HCT116 (cell line): ENCODE results near the gene GPR78. TPM values are rescaled to one million over a fixed set of nuclear protein-coding genes. Genes with fewer than 3 reads are reported as not detected.

Experiments
- ATAC-seq: fragments of 200-7000 bp; cut with Tn5 transposase; 2 replicates; pipeline ENCODE4 v1.9.1; 2020; ENCODE audit warnings: mild to moderate bottlenecking, moderate library complexity
- BruUV-seq: library from RNA; stranded (reverse); fragments of 400-500 nt; replicated peaks from 2 replicates; lab custom pipeline; 2021; lab: Mats Ljungman, UMichigan
- CTCF ChIA-PET: fragments of 300-600 bp; sonication (Branson Sonifier 250); formaldehyde crosslinking; loops from one replicate; lab custom pipeline; 2021; ENCODE audit warnings: antibody characterized with exemption; lab: Charles Lee
- POLR2A ChIA-PET: fragments of 300-600, 350-600 bp; sonication (Branson Sonifier 250); formaldehyde crosslinking; loops from one replicate; lab custom pipeline; 2021; ENCODE audit warnings: antibody characterized with exemption; lab: Charles Lee
- RAD21 ChIA-PET, 2 experiments: fragments of 300-600 bp; sonication (Branson Sonifier 250); formaldehyde crosslinking; loops; one replicate each; lab custom pipeline; 2023; ENCODE audit warnings: low total read pairs in 2 of 2; ENCODE audit not compliant: uncharacterized antibody in 2 of 2, unreplicated experiment in 2 of 2, low non-redundant PET in 1 of 2; lab: Charles Lee
- DNase-seq: peaks from one replicate; pipeline ENCODE4 v3.0.0-alpha.2; 2010; ENCODE audit warnings: low read depth, low spot score
- H2AFZ ChIP-seq: fragments of 200-600 bp; shearing (Covaris generic), sonication (generic); 2 replicates; pipeline ENCODE4 v1.6.1; 2017; ENCODE audit warnings: low read depth, mixed run types, mixed read lengths, antibody characterized with exemption, low read length; ENCODE audit not compliant: poor library complexity, severe bottlenecking
- H3K27ac ChIP-seq: 2 replicates; pipeline ENCODE4 v1.5.1; 2012; ENCODE audit warnings: low read depth, low read length
- H3K27me3 ChIP-seq: fragments of 200-600 bp; sonication (generic); 2 replicates; pipeline ENCODE4 v1.6.1; 2016; ENCODE audit warnings: mixed run types, low read length, mixed read lengths; ENCODE audit not compliant: insufficient read depth
- H3K36me3 ChIP-seq, 2 experiments: fragments of 200-500 bp in 1 of 2; fragments of 200-600 bp in 1 of 2; sonication (Bioruptor generic) in 1 of 2; sonication (generic) in 1 of 2; 2 replicates each; pipeline versions ENCODE4 v1.5.1 to v1.6.1; 2014 to 2016; ENCODE audit warnings: low read length in 2 of 2, inconsistent platforms in 1 of 2, mixed read lengths in 1 of 2, mixed run types in 1 of 2; ENCODE audit not compliant: insufficient read depth in 2 of 2, control insufficient read depth in 1 of 2
- H3K4me1 ChIP-seq, 2 experiments: fragments of 200-600 bp in 1 of 2; sonication (generic) in 1 of 2; 2 replicates each; pipeline versions ENCODE4 v1.5.1 to v1.6.1; 2012 to 2017; ENCODE audit warnings: low read length in 2 of 2, inconsistent platforms in 1 of 2, mild to moderate bottlenecking in 1 of 2, mixed read lengths in 1 of 2, mixed run types in 1 of 2, moderate library complexity in 1 of 2; ENCODE audit not compliant: insufficient read depth in 2 of 2, control insufficient read depth in 1 of 2
- H3K4me2 ChIP-seq: fragments of 200-600 bp; sonication (generic); 2 replicates; pipeline ENCODE4 v1.6.1; 2017; ENCODE audit warnings: mixed run types, low read length, mixed read lengths
- H3K4me3 ChIP-seq, 2 experiments: fragments of 200-600 bp in 1 of 2; sonication (generic) in 1 of 2; replicated peaks in 1 of 2; 2 replicates each; pipeline ENCODE4 v1.5.1; 2011 to 2016; ENCODE audit warnings: low read length in 2 of 2, control low read depth in 1 of 2, low read depth in 1 of 2, mild to moderate bottlenecking in 1 of 2, mixed read lengths in 1 of 2, mixed run types in 1 of 2
- H3K79me2 ChIP-seq: fragments of 200-600 bp; sonication (generic); 2 replicates; pipeline ENCODE4 v1.6.1; 2017; ENCODE audit warnings: mild to moderate bottlenecking, mixed run types, low read length, moderate library complexity, mixed read lengths; ENCODE audit not compliant: insufficient read depth
- H3K9ac ChIP-seq: fragments of 200-600 bp; sonication (generic); 2 replicates; pipeline ENCODE4 v1.6.1; 2016; ENCODE audit warnings: low read length, mixed read lengths
- H3K9me2 ChIP-seq: fragments of 200-600 bp; sonication (generic), shearing (Covaris generic); 2 replicates; pipeline ENCODE4 v1.6.1; 2017; ENCODE audit warnings: mixed run types, mild to moderate bottlenecking, moderate library complexity; ENCODE audit not compliant: insufficient read depth
- H3K9me3 ChIP-seq, 2 experiments: fragments of 200-500 bp in 1 of 2; fragments of 200-600 bp in 1 of 2; sonication (Bioruptor generic) in 1 of 2; sonication (generic) in 1 of 2; 2 replicates each; pipeline ENCODE4 v1.6.1; 2014 to 2017; ENCODE audit warnings: low read length in 2 of 2, mixed read lengths in 2 of 2, inconsistent platforms in 1 of 2, low read depth in 1 of 2, mild to moderate bottlenecking in 1 of 2, mixed run types in 1 of 2, moderate library complexity in 1 of 2; ENCODE audit not compliant: control insufficient read depth in 1 of 2, insufficient read depth in 1 of 2
- H4K20me1 ChIP-seq: fragments of 200-600 bp; sonication (generic), shearing (Covaris generic); 2 replicates; pipeline ENCODE4 v1.6.1; 2017; ENCODE audit warnings: mixed run types, mild to moderate bottlenecking, moderate library complexity; ENCODE audit not compliant: insufficient read depth
- CBX3 ChIP-seq: IDR thresholded peaks from 2 replicates; pipeline ENCODE4 v1.6.1; 2012; ENCODE audit warnings: low read depth
- CEBPB ChIP-seq: IDR thresholded peaks from 2 replicates; pipeline ENCODE4 v1.6.1; 2012; ENCODE audit warnings: low read depth
- ELF1 ChIP-seq: IDR thresholded peaks from 2 replicates; pipeline ENCODE4 v1.6.1; 2012; ENCODE audit warnings: low read depth, borderline replicate concordance
- EZH2 ChIP-seq: fragments of 200-600 bp; sonication (generic); IDR thresholded peaks from 2 replicates; pipeline ENCODE4 v1.6.1; 2017; ENCODE audit warnings: antibody characterized with exemption, mixed run types
- EZH2phosphoT487 ChIP-seq: fragments of 200-600 bp; IDR thresholded peaks from 2 replicates; pipeline ENCODE4 v1.6.1; 2018; ENCODE audit warnings: antibody characterized with exemption, borderline replicate concordance
- FOSL1 ChIP-seq: IDR thresholded peaks from 2 replicates; pipeline ENCODE4 v1.6.1; 2012; ENCODE audit warnings: low read depth
- JUND ChIP-seq: IDR thresholded peaks from 2 replicates; pipeline ENCODE4 v1.6.1; 2012
- POLR2A ChIP-seq: IDR thresholded peaks from 2 replicates; pipeline ENCODE4 v1.7.0; 2011; ENCODE audit warnings: borderline replicate concordance; ENCODE audit not compliant: insufficient read depth, insufficient read length; ENCODE audit errors: extremely low read depth
- POLR2AphosphoS5 ChIP-seq: IDR thresholded peaks from 2 replicates; pipeline ENCODE4 v1.6.1; 2011; ENCODE audit warnings: mild to moderate bottlenecking, low read depth, low read length, moderate library complexity
- SP1 ChIP-seq: IDR thresholded peaks from 2 replicates; pipeline ENCODE4 v1.6.1; 2012; ENCODE audit warnings: low read depth
- YY1 ChIP-seq: IDR thresholded peaks from 2 replicates; pipeline ENCODE4 v1.6.1; 2011; ENCODE audit warnings: low read length, low read depth, moderate library complexity, mild to moderate bottlenecking; ENCODE audit not compliant: insufficient replicate concordance; ENCODE audit errors: extremely low read depth
- ZFX ChIP-seq: fragments of 450-650 bp; IDR thresholded peaks from 2 replicates; pipeline ENCODE4 v1.6.1; 2017
- ZNF274 ChIP-seq: fragments of 200-500 bp; sonication (Bioruptor generic); IDR thresholded peaks from 2 replicates; pipeline ENCODE4 v1.6.1; 2014; ENCODE audit warnings: mild to moderate bottlenecking, low read depth, low read length, inconsistent platforms
- intact Hi-C: fragments of 100-400 bp; cut with micrococcal nuclease; formaldehyde crosslinking; loops from 2 replicates; pipeline ENCODE4 v1.10.0; 2022
- total RNA-seq: library from RNA; stranded (reverse); gene quantifications from one replicate; pipeline ENCODE4 v1.2.1, GENCODE V29; 2021; ENCODE audit not compliant: unreplicated experiment
- TF ChIP-seq, protein P1 (sequence below): IDR thresholded peaks from 2 replicates; pipeline ENCODE4 v1.6.1; 2012
- TF ChIP-seq, protein P2 (sequence below): IDR thresholded peaks from 2 replicates; pipeline ENCODE4 v1.6.1; 2011; ENCODE audit warnings: mild to moderate bottlenecking, low read length, moderate library complexity; ENCODE audit not compliant: insufficient replicate concordance; ENCODE audit errors: extremely low read depth
- TF ChIP-seq, protein P3 (sequence below): IDR thresholded peaks from 2 replicates; pipeline ENCODE4 v1.6.1; 2012

GPR78 gene
- total RNA-seq, 1 experiment from 2014 or later: not detected

DNA sequence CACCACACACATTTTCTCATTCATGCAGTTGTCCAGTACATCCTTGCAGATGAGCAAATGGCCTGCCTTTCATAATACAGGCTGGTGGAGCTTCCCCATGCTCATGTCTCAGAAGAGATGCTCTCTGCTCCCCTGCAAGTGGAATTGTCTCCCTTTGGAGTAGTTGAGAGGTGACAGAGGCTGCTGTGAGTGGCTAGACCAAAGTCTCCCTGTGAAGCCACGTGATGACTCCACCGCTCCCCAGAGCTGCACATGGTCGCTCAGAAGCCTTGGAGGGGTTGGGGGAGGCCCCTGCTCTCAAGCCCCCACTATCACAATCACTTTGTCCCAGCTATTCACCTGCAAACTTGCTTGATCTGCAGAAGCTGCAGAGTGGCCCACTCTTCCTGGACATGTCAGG, 1.5 kb upstream of the GPR78 start:
- H4K20me1 ChIP-seq: no peaks in the 10 kb centered on the region
- no TSS peak for BruUV-seq
- RAD21 ChIA-PET: no interaction called here
- no peaks in the 10 kb centered on the region for H3K4me1 ChIP-seq
- H3K27me3 ChIP-seq: peaks cover 26% of the 10 kb centered on the region
- no peaks in the 10 kb centered on the region for H3K9me2 ChIP-seq
- H2AFZ ChIP-seq: no peak overlapping the region
- POLR2A ChIA-PET: no interaction called here
- no peaks in the 10 kb centered on the region for H3K79me2 ChIP-seq
- no peak overlapping the region for H3K27ac ChIP-seq
- H3K9ac ChIP-seq: no peak overlapping the region
- H3K9me3 ChIP-seq: no peaks in the 10 kb centered on the region
- ATAC-seq: no peak
- no peak for TF ChIP-seq YY1
- TF ChIP-seq ELF1: no peak
- TF ChIP-seq FOSL1: no peak
- TF ChIP-seq POLR2AphosphoS5: no peak
- TF ChIP-seq, protein P1, sequence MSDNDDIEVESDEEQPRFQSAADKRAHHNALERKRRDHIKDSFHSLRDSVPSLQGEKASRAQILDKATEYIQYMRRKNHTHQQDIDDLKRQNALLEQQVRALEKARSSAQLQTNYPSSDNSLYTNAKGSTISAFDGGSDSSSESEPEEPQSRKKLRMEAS: no peak
- TF ChIP-seq EZH2: no peak
- TF ChIP-seq, all 23 proteins: peak for 0
- CTCF ChIA-PET: no interaction called here
- DNase-seq: no peak
- no peak overlapping the region for H3K4me3 ChIP-seq
- intact Hi-C loops: no loop called here
- no peak overlapping the region for H3K4me2 ChIP-seq
- H3K36me3 ChIP-seq: no peaks in the 10 kb centered on the region

DNA sequence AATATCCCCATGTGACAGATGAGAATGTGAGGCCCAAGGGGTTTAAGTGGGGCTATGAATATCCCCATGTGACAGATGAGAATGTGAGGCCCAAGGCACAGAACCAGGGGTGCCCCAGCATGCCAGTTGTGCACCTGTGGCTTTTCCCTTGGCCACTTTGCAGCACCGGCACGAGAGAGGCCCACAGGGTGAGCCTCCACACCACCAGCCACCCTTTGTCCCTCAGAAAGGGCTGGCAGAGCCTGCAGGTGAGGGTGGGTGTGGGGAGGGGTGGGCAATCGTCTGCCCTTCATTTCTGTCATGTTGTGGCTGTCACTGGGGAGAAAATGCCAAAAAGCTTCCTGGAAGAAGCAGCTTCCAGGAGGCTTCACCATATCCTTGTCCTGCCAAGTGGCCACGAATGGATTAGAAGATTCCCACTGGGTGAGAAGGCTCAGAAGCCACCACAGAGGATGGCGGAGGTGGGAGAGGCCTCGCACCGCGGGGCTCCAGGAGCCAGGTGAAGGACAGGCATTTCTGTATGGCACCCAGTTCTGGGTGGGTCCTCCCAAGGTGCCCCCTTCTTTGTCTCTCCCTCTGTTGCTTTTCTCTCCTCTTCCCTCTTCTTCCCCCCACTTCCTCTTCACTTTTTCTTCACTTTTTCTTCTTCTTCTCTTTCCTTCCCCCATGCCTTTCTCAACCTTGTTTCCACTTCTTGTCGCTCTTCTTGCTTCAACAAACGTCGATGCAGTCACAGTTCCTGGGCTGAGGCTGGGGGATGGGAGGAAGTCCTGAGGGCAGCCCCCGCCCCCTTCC, 469 bp upstream of the GPR78 start:
- no peak for ATAC-seq
- H3K9ac ChIP-seq: no peak overlapping the region
- no peak overlapping the region for H3K27ac ChIP-seq
- no peaks in the 10 kb centered on the region for H3K36me3 ChIP-seq
- H3K4me3 ChIP-seq: no peak overlapping the region
- peaks cover 31% of the 10 kb centered on the region for H3K27me3 ChIP-seq
- CTCF ChIA-PET: no interaction called here
- no peaks in the 10 kb centered on the region for H3K9me3 ChIP-seq
- H3K4me1 ChIP-seq: no peaks in the 10 kb centered on the region
- no peaks in the 10 kb centered on the region for H4K20me1 ChIP-seq
- H2AFZ ChIP-seq: no peak overlapping the region
- no peaks in the 10 kb centered on the region for H3K79me2 ChIP-seq
- DNase-seq: no peak
- intact Hi-C loops: no loop called here
- POLR2A ChIA-PET: no interaction called here
- RAD21 ChIA-PET: no interaction called here
- no peaks in the 10 kb centered on the region for H3K9me2 ChIP-seq
- no peak overlapping the region for H3K4me2 ChIP-seq
- BruUV-seq: no TSS peak
- TF ChIP-seq, protein P2, sequence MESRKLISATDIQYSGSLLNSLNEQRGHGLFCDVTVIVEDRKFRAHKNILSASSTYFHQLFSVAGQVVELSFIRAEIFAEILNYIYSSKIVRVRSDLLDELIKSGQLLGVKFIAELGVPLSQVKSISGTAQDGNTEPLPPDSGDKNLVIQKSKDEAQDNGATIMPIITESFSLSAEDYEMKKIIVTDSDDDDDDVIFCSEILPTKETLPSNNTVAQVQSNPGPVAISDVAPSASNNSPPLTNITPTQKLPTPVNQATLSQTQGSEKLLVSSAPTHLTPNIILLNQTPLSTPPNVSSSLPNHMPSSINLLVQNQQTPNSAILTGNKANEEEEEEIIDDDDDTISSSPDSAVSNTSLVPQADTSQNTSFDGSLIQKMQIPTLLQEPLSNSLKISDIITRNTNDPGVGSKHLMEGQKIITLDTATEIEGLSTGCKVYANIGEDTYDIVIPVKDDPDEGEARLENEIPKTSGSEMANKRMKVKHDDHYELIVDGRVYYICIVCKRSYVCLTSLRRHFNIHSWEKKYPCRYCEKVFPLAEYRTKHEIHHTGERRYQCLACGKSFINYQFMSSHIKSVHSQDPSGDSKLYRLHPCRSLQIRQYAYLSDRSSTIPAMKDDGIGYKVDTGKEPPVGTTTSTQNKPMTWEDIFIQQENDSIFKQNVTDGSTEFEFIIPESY: no peak
- TF ChIP-seq JUND: no peak
- TF ChIP-seq ZNF274: no peak
- TF ChIP-seq CEBPB: no peak
- TF ChIP-seq ZFX: no peak
- TF ChIP-seq, protein P3, sequence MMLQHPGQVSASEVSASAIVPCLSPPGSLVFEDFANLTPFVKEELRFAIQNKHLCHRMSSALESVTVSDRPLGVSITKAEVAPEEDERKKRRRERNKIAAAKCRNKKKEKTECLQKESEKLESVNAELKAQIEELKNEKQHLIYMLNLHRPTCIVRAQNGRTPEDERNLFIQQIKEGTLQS: no peak
- no peak for TF ChIP-seq CBX3
- TF ChIP-seq POLR2A: no peak
- no peak for TF ChIP-seq FOSL1
- TF ChIP-seq EZH2phosphoT487: no peak
- no peak for TF ChIP-seq SP1
